ENCODE results near the gene NDUFA13.

The NDUFA13 gene

DNA sequence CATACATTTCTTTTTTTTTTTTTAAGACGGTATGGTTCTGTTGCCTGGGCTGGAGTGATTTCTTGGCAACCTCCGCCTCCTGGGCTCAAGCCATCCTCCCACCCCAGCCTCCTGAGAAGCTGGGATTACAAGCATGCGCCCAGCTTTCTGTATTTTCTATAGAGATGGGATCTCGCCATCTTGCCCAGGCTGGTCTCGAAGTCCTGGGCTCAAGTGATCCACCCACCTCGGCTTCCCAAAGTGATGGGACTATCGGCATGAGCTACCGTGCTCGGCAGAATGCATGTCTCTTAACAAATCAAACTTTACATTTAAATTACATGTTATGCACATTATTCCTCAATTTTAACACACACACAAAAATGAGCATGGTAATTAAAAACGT is 1.2 kb downstream of the NDUFA13 start:
- Mint-ChIP-seq H3K36me3 (peaks cover 10% of the 10 kb centered on the region), H3K9me3 (no peaks in the 10 kb centered on the region), H3K27ac (no peak overlapping the region), H3K4me3 (peak overlapping the region; percentile 91), H3K4me1 (peaks cover 32% of the 10 kb centered on the region), H3K27me3 (no peaks in the 10 kb centered on the region)

DNA sequence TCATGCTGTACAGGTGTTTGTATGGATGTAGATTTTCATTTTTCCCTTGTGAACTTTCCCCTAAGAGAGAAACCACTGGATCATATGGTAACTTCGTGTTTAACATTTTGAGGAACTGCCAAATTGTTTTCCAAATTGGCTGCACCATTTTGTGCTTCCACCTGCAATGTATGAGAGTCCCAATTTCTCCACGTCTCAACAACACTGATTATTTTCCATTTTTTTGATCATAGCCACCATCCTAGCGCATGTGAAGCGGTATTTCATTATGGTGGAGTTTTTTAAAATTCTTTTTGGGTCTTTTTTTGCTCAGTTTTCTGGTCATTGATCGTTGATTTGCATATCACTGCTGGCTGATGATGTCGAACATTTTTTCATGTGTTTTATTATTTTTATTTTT is 5.0 kb downstream of the NDUFA13 start:
- peak overlapping the region; percentile 24 for H3K4me3 Mint-ChIP-seq
- peaks cover 40% of the 10 kb centered on the region for H3K4me1 Mint-ChIP-seq
- H3K27ac Mint-ChIP-seq: no peak overlapping the region
- no peaks in the 10 kb centered on the region for H3K27me3 Mint-ChIP-seq
- peaks cover 10% of the 10 kb centered on the region for H3K36me3 Mint-ChIP-seq
- no peaks in the 10 kb centered on the region for H3K9me3 Mint-ChIP-seq

DNA sequence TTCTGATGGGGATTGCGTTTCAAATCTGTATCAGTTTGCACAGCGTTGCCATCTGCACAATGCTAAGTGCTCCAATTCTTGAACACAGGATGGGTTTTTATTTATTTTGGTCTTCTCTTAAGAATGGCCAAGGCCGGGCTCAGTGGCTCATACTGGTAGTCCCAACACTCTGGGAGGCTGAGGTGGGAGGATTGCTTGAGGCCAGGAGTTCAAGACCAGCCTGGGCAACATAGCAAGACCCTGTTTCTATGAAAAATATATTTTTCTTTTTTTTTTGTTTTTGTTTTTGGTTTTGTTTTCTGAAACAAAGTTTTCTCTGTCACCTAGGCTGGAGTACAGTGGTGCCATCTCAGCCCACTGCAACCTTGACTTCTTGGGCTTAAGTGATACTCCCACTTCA is 7.2 kb downstream of the NDUFA13 start:
- no peaks in the 10 kb centered on the region for H3K9me3 Mint-ChIP-seq
- H3K36me3 Mint-ChIP-seq: peaks cover 10% of the 10 kb centered on the region
- H3K27me3 Mint-ChIP-seq: no peaks in the 10 kb centered on the region
- H3K4me1 Mint-ChIP-seq: peaks cover 31% of the 10 kb centered on the region
- no peak overlapping the region for H3K27ac Mint-ChIP-seq
- H3K4me3 Mint-ChIP-seq: no peak overlapping the region

DNA sequence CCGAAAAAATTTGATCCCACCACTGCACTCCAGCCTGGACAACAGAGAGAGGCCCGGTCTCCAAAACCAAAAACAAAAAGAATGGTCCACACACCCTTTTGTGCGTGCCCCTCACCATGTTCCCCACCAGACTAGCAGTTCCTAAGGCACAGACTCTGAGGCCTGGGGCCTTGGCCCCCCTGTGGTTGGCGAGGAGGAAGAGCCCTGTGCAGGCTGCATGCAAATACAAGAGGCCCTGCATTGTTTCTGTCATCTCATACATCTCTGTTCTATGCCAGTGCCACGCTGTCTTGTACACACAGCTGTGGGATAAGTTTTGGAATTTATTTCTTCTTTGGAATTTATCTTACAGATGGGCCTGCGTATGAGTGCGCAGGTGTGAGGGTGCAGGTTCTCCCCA is 8.0 kb downstream of the NDUFA13 start:
- H3K36me3 Mint-ChIP-seq: peaks cover 9% of the 10 kb centered on the region
- no peaks in the 10 kb centered on the region for H3K9me3 Mint-ChIP-seq
- no peaks in the 10 kb centered on the region for H3K27me3 Mint-ChIP-seq
- peaks cover 30% of the 10 kb centered on the region for H3K4me1 Mint-ChIP-seq
- no peak overlapping the region for H3K4me3 Mint-ChIP-seq
- no peak overlapping the region for H3K27ac Mint-ChIP-seq

DNA sequence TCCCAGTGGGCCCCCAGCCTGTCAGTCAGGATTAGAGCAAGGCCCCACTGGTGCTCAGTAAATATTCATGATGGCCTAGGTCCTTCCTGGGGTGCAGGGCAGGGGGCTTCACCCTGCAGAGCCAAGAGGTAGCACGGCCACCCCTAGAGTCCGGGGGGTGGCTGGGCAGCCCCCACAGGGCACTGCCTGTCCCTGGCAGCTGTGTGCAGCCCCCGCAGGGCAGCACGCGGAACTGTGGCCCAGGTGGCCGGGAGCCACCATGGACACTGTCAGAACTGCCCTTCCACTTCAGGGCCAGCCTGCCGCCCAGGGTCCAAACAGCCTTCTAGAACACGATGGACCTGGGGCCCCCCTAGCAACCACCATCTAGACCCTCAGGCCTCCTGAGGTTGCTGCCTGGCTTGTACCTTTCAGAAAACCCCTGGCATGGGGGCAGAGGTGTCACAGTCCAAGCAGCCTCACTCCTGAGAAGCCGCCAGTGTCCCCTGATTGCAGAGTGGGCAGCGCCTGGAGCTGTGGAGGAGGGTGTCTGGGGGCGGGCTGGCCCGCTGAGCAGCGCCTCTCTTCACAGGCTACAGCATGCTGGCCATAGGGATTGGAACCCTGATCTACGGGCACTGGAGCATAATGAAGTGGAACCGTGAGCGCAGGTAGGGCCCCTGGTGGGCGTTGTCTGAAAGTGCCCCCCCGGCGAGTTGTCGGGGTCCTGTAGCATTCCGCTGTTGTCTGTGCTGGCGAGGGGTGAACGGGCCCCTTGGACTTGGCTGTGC is 9.8 kb downstream of the NDUFA13 start:
- Mint-ChIP-seq H3K27me3 (no peaks in the 10 kb centered on the region), H3K27ac (no peak overlapping the region)

DNA sequence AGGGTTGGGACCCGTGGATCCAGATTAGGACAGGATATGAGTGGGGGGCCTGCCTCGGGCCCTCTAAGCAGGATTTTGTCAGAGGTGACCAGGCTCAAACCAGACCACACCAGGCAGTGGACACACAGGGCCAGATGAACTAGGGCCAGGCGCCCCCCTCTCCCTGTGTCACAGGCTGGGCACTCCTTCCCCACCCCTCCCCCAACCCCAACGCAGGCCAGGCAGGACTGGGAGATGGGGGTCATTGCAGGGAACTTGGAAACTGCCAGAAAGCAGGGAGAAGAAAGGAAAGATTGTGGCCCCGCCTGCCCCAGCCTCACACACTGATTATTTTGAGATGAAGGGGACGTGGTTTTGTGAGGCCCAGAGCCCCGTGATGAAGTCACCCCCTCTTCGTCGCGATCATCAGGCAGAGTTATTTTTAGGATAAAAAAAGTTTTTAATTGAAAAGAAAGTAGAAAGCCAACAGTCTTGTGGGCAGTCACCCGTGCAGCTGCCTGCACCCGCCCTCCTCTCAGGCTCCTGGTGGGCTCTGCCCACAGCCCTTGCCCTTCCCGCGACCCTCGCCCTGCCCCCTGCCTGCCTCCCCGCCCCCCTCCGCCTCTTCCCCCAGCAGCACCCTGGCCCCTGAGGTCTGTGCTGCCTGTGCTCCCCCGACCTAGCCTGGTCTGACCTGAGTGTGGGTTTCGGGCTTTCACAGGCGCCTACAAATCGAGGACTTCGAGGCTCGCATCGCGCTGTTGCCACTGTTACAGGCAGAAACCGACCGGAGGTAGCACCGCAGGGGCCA is 10.8 kb downstream of the NDUFA13 start:
- Mint-ChIP-seq H3K4me1 (peaks cover 9% of the 10 kb centered on the region), H3K27ac (no peak overlapping the region), H3K36me3 (no peaks in the 10 kb centered on the region), H3K27me3 (no peaks in the 10 kb centered on the region), H3K9me3 (no peaks in the 10 kb centered on the region), H3K4me3 (no peak overlapping the region)

More for the DNA sequence above, 9.8 kb downstream of the NDUFA13 start:
- Mint-ChIP-seq H3K9me3 (no peaks in the 10 kb centered on the region), H3K36me3 (peaks cover under 1% of the 10 kb centered on the region), H3K4me3 (no peak overlapping the region), H3K4me1 (peaks cover 13% of the 10 kb centered on the region)

DNA sequence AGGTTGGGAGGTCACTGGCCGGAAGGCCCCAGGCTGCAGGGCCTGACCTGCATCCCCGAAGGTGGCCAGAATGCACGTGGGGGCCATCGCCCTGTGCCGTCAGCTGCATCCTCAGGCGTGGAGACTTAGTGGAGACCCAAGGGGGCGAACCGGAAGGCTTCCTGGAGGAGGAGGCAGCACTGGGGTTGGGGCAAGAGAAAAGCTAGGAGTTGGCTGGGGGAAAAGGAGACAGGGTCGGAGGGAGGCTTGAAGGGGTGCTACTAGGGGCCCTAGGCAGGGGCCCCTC is 11.3 kb downstream of the NDUFA13 start:
- Mint-ChIP-seq H3K27me3 (no peaks in the 10 kb centered on the region), H3K4me1 (peaks cover 13% of the 10 kb centered on the region), H3K36me3 (peaks cover 2% of the 10 kb centered on the region), H3K9me3 (no peaks in the 10 kb centered on the region), H3K4me3 (no peak overlapping the region), H3K27ac (no peak overlapping the region)

DNA sequence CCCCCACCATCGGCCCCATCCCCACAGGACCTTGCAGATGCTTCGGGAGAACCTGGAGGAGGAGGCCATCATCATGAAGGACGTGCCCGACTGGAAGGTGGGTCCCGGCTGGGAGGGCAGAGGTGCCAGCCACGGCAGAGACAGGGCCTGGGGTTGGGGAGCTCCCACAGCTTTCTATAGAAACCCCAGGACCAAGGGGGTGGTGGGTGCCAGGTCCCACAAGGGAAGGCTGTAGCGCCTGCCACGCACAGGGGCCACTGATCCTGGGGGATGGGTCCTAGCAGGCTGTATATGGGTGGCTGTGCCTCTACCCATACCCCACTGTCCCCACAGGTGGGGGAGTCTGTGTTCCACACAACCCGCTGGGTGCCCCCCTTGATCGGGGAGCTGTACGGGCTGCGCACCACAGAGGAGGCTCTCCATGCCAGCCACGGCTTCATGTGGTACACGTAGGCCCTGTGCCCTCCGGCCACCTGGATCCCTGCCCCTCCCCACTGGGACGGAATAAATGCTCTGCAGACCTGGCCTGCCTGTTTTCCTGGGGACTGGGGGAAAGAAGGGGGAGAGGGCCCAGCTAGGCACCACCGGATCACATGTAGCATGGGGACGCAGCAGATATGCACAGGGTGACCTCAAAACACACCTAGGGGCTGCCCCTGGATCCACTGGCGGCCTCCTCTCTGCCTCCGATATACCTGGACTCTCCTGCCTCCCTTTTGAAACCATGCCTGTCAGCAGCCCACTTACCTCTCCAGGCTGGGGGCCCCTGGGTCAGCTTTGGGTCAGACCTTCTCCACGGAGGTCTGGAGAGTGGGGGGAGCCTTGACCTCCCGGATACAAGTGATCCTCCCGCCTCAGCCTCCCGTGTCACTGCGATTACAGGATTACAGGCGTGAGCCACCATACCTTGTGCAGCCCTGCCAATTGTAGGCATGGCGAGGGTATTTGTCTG is 11.9 kb downstream of the NDUFA13 start:
- no peak overlapping the region for H3K27ac Mint-ChIP-seq
- H3K4me3 Mint-ChIP-seq: no peak overlapping the region
- no peaks in the 10 kb centered on the region for H3K27me3 Mint-ChIP-seq
- peaks cover 8% of the 10 kb centered on the region for H3K4me1 Mint-ChIP-seq
- H3K36me3 Mint-ChIP-seq: peaks cover 2% of the 10 kb centered on the region
- H3K9me3 Mint-ChIP-seq: no peaks in the 10 kb centered on the region

DNA sequence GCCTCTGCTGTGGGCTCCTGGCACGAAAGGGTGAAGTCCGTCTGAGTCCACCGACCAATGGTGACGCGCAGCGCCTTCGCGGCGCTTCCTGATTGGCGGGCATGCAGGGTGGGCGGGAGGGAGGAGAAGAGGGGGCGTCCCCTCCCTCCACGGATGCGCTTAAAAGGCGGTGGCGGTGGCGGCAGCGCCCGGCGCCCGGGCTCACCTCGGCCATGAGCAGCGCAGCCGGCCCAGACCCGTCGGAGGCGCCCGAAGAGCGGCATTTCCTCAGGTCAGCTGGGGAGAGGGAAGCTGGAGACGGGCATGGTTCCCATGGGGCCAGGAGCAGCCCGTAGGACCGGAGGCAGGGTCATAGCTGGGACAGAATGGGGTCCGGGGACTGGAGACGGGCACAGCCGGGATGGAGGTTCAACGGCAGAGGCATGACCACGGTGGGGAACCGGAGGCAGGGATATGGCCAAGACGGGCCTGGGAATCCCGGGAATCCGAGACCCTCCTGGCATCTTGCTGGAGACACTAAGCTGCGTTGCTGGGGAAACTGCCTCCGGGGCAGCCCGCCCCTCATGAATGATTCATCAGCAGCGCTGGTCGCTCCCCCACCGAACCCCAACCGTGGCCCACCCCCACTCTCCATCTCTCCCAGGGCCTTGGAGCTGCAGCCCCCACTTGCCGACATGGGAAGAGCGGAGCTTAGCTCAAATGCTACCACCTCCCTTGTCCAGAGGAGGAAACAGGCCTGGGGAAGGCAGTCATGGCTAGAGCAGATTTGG is 12.9 kb downstream of the NDUFA13 start, which contains the start of gene YJEFN3:
TSS of gene YJEFN3 (plus strand) at position 191 of the 770 bp plus-strand sequence. CDS start at position 213, 22 bp downstream.
- Mint-ChIP-seq H3K4me1 (peaks cover 10% of the 10 kb centered on the region), H3K9me3 (no peaks in the 10 kb centered on the region), H3K36me3 (peaks cover 2% of the 10 kb centered on the region), H3K27ac (no peak within 1 kb of the TSS), H3K27me3 (no peaks in the 10 kb centered on the region), H3K4me3 (no peak within 1 kb of the TSS)

DNA sequence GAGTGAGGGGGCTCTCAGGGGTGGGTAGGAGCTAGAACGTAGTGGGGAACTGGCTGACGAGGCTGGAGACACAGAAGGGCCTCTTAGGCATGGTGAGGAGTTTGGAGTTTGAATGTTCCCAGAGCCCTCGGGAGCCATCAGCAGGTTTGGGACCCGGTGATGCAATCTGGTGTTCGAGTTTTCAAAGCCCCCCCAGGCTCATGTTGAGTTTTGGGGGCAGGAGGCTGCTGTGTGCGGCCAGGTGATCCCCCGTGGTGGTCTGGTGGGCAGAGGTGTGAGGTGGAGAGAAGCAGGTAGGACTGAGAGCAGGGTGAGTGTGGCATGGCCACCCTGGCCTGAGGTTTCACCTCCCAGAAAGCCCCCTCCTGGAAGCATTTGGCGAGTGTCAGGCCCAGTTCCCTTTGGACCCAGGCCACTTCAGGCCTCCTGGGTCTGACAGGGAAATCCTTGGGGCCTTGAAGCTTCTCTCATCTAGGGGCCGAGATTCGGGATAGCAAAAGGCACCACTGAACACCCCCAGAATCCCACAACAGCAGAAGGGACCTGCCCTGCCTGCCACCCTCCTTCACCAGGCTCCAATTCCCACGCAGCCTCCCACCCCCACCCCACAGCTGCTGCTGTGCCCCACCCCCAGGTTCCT is 13.9 kb downstream of the NDUFA13 start:
- Mint-ChIP-seq H3K27me3 (no peaks in the 10 kb centered on the region), H3K9me3 (no peaks in the 10 kb centered on the region), H3K4me1 (peaks cover 16% of the 10 kb centered on the region), H3K27ac (no peak overlapping the region), H3K36me3 (peaks cover 2% of the 10 kb centered on the region), H3K4me3 (no peak overlapping the region)

DNA sequence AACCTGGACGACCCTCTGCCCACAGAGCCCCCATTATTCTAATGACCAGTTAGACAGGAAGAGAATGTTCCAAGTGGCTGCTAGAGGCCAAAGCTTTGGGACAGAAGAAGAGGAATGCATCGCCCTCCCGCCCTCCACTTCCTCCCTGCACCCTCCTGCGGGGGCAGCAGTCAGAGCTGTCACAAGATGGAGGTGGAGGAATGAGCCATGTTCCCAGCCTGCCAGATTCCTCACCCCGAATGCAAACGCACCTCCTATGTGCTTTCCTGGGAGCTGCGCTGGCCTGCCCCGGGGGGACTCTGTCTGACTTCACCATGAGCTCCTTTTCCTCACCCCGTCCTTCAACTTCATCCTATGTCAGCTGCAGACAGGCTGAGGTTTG is 14.4 kb downstream of the NDUFA13 start:
- peaks cover 2% of the 10 kb centered on the region for H3K36me3 Mint-ChIP-seq
- no peaks in the 10 kb centered on the region for H3K9me3 Mint-ChIP-seq
- H3K4me1 Mint-ChIP-seq: peaks cover 16% of the 10 kb centered on the region
- H3K27me3 Mint-ChIP-seq: no peaks in the 10 kb centered on the region
- H3K27ac Mint-ChIP-seq: no peak overlapping the region
- H3K4me3 Mint-ChIP-seq: no peak overlapping the region

DNA sequence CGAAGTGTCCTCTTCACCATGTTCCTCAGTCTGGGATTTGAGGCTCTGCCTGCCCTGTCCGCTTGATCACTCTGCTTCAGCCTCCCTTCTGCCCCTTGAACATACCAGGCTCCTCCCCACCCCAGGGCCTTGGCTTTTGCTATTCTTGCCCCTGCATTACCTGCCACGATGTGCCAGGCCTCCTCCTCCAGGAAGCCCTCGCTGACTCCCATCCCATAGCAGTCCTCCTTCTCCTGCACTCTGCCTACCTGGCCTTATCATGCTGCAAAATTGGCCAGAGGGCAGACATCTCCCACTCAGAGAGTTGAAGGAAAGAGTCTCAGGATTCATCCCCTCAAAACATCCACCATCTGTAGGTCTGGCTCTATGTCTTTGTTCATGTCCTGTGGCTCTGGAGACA is 14.9 kb downstream of the NDUFA13 start:
- Mint-ChIP-seq H3K27me3 (no peaks in the 10 kb centered on the region), H3K4me3 (no peak overlapping the region), H3K36me3 (peaks cover 2% of the 10 kb centered on the region), H3K27ac (no peak overlapping the region), H3K4me1 (peaks cover 16% of the 10 kb centered on the region), H3K9me3 (no peaks in the 10 kb centered on the region)

DNA sequence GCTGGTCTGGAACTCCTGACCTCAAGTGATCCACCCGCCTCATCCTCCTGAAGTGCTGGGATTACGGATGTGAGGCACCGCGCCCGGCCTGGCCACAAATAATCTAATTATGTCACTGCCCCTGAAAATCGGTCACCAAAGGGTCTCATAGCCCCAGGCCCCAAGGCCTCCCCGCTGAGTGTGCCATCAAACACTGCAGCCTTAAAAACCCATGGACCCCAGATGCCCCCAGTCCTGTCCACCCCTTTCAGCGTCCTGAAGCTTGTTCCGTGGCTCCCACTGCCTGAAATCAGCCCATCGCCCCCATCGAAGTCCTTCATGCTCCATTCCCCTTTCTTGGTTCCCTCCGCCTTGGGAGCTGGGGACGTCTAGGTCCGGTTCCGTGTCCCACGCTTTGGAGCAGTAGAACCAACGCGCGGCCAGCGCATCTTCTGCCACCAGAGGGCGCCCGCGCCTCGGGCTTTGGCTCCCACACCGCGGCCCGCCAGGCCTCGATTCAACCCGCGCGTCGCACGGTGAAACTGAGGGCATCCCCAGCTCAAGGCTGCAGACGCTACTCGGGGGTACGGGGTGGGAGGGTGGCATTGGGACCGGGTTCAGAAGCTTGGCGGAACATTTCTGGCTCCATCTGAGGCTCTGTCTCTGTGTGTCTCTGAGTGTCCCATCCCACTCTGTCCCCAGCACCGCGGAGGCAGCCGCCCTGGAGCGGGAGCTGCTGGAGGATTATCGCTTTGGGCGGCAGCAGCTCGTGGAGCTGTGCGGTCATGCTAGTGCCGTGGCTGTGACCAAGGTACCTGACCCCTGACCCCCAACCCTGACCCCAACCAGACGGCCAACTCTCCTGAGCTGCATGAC is 16.2 kb downstream of the NDUFA13 start:
- Mint-ChIP-seq H3K4me3 (no peak overlapping the region), H3K9me3 (no peaks in the 10 kb centered on the region), H3K27ac (peak overlapping the region; percentile 72)

More for the DNA sequence above, 16.2 kb downstream of the NDUFA13 start:
- peaks cover 20% of the 10 kb centered on the region for H3K4me1 Mint-ChIP-seq
- H3K27me3 Mint-ChIP-seq: no peaks in the 10 kb centered on the region
- H3K36me3 Mint-ChIP-seq: peaks cover 2% of the 10 kb centered on the region

Data from activated naive CD4-positive, alpha-beta T cell treated with anti-CD3 and anti-CD28 coated beads, Interleukin-2, amount 50 U/mL, for 24 hours (primary cell).